GM12891 (cell line): Measurements from ENCODE around the gene DCN.

Source experiments
- PAX5 ChIP-seq: IDR thresholded peaks from 2 replicates; pipeline ENCODE4 v1.6.1; 2011; ENCODE audit warnings: low read length, moderate library complexity, mild to moderate bottlenecking; ENCODE audit not compliant: insufficient read depth, severe bottlenecking
- POLR2A ChIP-seq: IDR thresholded peaks from 2 replicates; pipeline ENCODE4 v1.6.1; 2011; ENCODE audit warnings: low read depth, low read length, control low read depth
- POLR2AphosphoS5 ChIP-seq: IDR thresholded peaks from 2 replicates; pipeline ENCODE4 v1.6.1; 2011; ENCODE audit warnings: low read depth, low read length, control low read depth
- SPI1 ChIP-seq: IDR thresholded peaks from 2 replicates; pipeline ENCODE4 v1.6.1; 2011; ENCODE audit warnings: low read depth, low read length, control low read depth
- TAF1 ChIP-seq: IDR thresholded peaks from 2 replicates; pipeline ENCODE4 v1.6.1; 2011; ENCODE audit warnings: low read depth, low read length, control low read depth

DNA sequence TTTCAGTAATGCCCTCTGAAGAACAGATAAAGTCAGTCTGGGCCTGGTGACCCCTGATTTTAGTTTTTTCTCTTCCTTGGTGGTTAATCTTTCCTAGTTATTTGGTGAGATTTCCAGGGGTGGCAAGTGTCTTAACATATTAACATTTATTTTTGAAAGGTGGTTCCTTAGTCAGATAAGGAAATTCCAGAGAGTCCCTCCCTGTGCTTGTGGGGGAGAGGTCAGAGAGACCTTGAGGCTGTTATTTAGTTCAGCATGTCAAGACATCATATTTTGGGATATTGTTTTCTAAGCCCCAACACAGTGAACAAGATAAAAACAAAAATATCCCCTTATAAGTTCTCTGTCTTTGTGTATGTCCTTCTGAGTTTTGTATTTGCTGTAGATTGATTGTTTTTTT, 61.8 kb downstream of the DCN start:
- TF ChIP-seq TAF1, result no peak
- TF ChIP-seq POLR2A, result no peak
- TF ChIP-seq POLR2AphosphoS5, result no peak
- TF ChIP-seq SPI1, result no peak
- TF ChIP-seq PAX5, result no peak
